Sigmoid colon (tissue), 7 donors: ENCODE data around the gene TMEM43. TPM values are rescaled to one million over a fixed set of nuclear protein-coding genes. Genes with fewer than 3 reads are reported as not detected.

Experiments
- DNase-seq: peaks from one replicate; pipeline ENCODE4 v3.0.0-alpha.2; 2019
- H3K27ac ChIP-seq, 4 donors: fragments of 200-600 bp; sonication (generic); one replicate each; pipeline ENCODE4 v1.5.1; 2016 to 2019; ENCODE audit warnings: mild to moderate bottlenecking in 1 of 4
- H3K27me3 ChIP-seq, 3 donors: fragments of 200-600 bp; sonication (generic); one replicate each; pipeline ENCODE4 v1.5.1; 2019; ENCODE audit warnings: mild to moderate bottlenecking in 1 of 3
- H3K36me3 ChIP-seq, 4 donors: fragments of 200-600 bp; sonication (generic); one replicate each; pipeline ENCODE4 v1.5.1; 2016 to 2019
- H3K4me1 ChIP-seq, 4 donors: fragments of 200-600 bp; sonication (generic); one replicate each; pipeline ENCODE4 v1.5.1; 2017 to 2019
- H3K4me3 ChIP-seq, 4 donors: fragments of 200-600 bp; sonication (generic); one replicate each; pipeline ENCODE4 v1.5.1; 2017 to 2019; ENCODE audit warnings: mild to moderate bottlenecking in 2 of 4, moderate library complexity in 1 of 4
- H3K9me3 ChIP-seq, 4 donors: fragments of 200-600 bp in 3 of 4; sonication (generic) in 3 of 4; one replicate each; pipeline versions ENCODE4 v1.5.1 to v1.6.1; 2013 to 2019
- EP300 ChIP-seq, 4 donors: sonication (generic); formaldehyde crosslinking; IDR thresholded peaks; one replicate each; pipeline ENCODE4 v1.6.1; 2017; ENCODE audit warnings: antibody characterized with exemption in 4 of 4
- POLR2A ChIP-seq, 2 donors: fragments of 450-650 bp; IDR thresholded peaks; one replicate each; pipeline ENCODE4 v1.6.1; 2016; ENCODE audit warnings: antibody characterized with exemption in 2 of 2, mild to moderate bottlenecking in 2 of 2, moderate library complexity in 2 of 2
- POLR2AphosphoS5 ChIP-seq, 4 donors: sonication (generic); formaldehyde crosslinking; IDR thresholded peaks; one replicate each; pipeline ENCODE4 v1.6.1; 2017; ENCODE audit warnings: antibody characterized with exemption in 4 of 4
- WGBS, 2 donors: extraction: QIAGEN DNeasy Blood & Tissue Kit; methylation state at CpG; one replicate each; pipeline ENCODE4 v1.1.7; 2013; 5-methylcytosine and 5-hydroxymethylcytosine counted together
- intact Hi-C: fragments of 100-400 bp; cut with DNase I; formaldehyde crosslinking; loops from one replicate; pipeline ENCODE4 v1.15.1; 2023
- polyA plus RNA-seq, 3 donors: library from polyadenylated mRNA; stranded (reverse); fragments of 200-250 nt; gene quantifications; one replicate each; pipeline ENCODE4 v1.2.3, GENCODE V29; 2013
- total RNA-seq, 4 donors: library from RNA; depleted of rRNA; stranded (reverse); fragments of >200 nt; gene quantifications; one replicate each; pipeline ENCODE4 v1.1.0, GENCODE V29; 2016
- TF ChIP-seq, protein P1 (sequence below), 4 experiments: fragments of 450-650 bp in 3 of 4; fragments of 200-600 bp in 1 of 4; IDR thresholded peaks; one replicate each; pipeline ENCODE4 v1.5.1; 2016 to 2019; ENCODE audit warnings: antibody characterized with exemption in 4 of 4, mild to moderate bottlenecking in 3 of 4, moderate library complexity in 2 of 4
- donor health status: healthy with polysubstance abuse.
- donor health status: Bipolar disorder and iron deficiency.
- donor health status: healthy.

Gene TMEM43
- total and polyA plus RNA-seq, 7 donors: 6.0 to 88.3 (median 68.0) TPM

DNA sequence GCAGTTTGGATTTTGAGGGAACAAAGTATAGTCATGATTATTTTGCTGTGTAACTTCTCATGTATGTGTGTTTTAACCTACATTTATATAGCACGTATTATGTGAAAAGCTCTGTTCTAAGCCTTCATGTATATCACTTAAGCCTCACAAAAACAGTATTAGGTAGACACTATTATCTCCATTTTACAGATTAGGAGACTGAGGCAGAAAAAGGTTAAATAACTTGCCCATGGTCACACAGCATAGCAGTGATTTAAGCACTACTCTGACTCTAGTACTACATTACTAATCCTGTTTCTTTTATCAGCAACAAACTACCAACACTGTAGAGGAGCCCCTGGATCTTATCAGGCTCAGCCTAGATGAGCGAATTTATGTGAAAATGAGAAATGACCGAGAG is 56.4 kb downstream of the TMEM43 start:
- 95 to 99% methylated on average over 3 of the region's 3 CpGs for WGBS, 2 donors
- Histone ChIP-seq H3K4me1 (peaks cover 0 to 26% (median 24%) of the 10 kb centered on the region in 4 donors), H3K36me3 (peaks cover 0 to 48% (median 10%) of the 10 kb centered on the region in 4 donors), H3K4me3 (no peak overlapping the region), H3K27ac (no peak overlapping the region), H3K27me3 (no peaks in the 10 kb centered on the region), H3K9me3 (no peaks in the 10 kb centered on the region)
- no peak for TF ChIP-seq EP300 (IDR thresholded peaks at IDR 0.05)
- TF ChIP-seq, protein P1, sequence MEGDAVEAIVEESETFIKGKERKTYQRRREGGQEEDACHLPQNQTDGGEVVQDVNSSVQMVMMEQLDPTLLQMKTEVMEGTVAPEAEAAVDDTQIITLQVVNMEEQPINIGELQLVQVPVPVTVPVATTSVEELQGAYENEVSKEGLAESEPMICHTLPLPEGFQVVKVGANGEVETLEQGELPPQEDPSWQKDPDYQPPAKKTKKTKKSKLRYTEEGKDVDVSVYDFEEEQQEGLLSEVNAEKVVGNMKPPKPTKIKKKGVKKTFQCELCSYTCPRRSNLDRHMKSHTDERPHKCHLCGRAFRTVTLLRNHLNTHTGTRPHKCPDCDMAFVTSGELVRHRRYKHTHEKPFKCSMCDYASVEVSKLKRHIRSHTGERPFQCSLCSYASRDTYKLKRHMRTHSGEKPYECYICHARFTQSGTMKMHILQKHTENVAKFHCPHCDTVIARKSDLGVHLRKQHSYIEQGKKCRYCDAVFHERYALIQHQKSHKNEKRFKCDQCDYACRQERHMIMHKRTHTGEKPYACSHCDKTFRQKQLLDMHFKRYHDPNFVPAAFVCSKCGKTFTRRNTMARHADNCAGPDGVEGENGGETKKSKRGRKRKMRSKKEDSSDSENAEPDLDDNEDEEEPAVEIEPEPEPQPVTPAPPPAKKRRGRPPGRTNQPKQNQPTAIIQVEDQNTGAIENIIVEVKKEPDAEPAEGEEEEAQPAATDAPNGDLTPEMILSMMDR (IDR thresholded peaks at IDR 0.05): no peak
- TF ChIP-seq POLR2A (IDR thresholded peaks at IDR 0.05): no peak
- no peak for TF ChIP-seq POLR2AphosphoS5 (IDR thresholded peaks at IDR 0.05)
- no peak for DNase-seq
- intact Hi-C loops: no loop called here

DNA sequence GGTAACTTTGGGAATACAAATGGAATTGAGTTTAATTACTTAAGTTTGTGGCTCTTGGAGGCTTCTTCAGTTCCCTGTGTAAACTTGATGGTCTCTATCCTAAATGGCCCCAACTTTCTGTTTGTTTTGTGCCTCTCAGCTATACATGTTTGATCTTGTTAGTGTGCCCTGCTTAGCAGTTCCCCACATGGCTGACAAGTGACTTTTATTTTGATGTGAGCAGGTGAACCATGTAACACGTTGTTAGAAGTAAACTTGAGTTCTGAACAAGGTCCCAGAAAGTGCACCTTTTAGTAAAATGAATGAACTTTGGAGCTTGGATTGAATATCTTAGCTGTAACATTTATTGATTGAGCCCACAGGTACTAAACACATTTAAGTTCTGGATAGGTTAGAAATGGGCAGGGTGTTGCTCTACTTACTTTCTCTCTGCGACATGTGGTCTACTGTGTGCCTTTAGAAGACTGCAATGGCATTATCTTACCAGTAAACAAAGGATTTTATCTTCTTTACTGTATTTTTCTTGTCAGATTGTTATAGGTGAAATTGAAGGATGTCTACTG is 58.2 kb downstream of the TMEM43 start:
- no peaks in the 10 kb centered on the region for H3K27me3 ChIP-seq
- DNase-seq: no peak
- H3K9me3 ChIP-seq: no peaks in the 10 kb centered on the region
- H3K4me3 ChIP-seq: no peak overlapping the region
- intact Hi-C loops: no loop called here
- H3K4me1 ChIP-seq: peaks cover 0 to 10% (median 9%) of the 10 kb centered on the region in 4 donors
- peaks cover 3 to 67% (median 10%) of the 10 kb centered on the region in 4 donors for H3K36me3 ChIP-seq
- WGBS, 2 donors: 53 to 65% methylated on average over 2 of the region's 2 CpGs
- TF ChIP-seq, protein P1 (IDR thresholded peaks at IDR 0.05): no peak
- TF ChIP-seq EP300 (IDR thresholded peaks at IDR 0.05) (no peak), POLR2A (IDR thresholded peaks at IDR 0.05) (no peak), POLR2AphosphoS5 (IDR thresholded peaks at IDR 0.05) (no peak)
- no peak overlapping the region for H3K27ac ChIP-seq

DNA sequence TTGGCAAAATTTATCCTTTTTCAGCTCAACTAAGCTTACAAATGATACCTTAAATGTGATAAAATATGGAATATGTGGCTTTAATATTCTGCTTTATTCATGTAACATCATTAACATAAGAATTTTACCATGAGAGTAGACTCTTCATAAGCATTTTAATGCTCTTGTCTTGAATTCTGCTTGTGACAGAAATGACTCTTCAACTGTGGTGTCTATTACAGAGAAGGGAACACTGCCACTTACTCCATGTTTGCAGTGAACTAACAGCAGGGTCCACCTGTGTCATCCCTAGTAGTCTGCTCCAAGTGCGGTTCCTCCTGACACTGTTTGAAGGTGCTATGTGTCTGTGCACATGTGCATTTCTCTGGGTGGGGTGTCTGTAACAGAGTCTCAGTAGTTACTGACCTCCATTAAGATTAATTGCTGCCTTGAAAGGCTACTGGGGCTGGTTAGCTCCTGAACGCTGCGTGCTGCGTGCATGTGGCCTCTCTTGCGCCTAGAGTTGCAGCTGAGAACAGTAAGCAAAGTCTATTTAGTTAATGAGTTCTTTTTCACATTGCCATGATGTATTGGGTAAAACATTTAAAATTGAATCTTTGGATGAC is 62.1 kb downstream of the TMEM43 start:
- no peaks in the 10 kb centered on the region for H3K9me3 ChIP-seq
- no peaks in the 10 kb centered on the region for H3K27me3 ChIP-seq
- TF ChIP-seq POLR2A (IDR thresholded peaks at IDR 0.05): no peak
- WGBS, 2 donors: 97% methylated on average over 5 of the region's 5 CpGs
- no peak overlapping the region for H3K4me3 ChIP-seq
- no peaks in the 10 kb centered on the region for H3K4me1 ChIP-seq
- intact Hi-C loops: no loop called here
- H3K27ac ChIP-seq: no peak overlapping the region
- peaks cover 3 to 70% (median 8%) of the 10 kb centered on the region in 4 donors for H3K36me3 ChIP-seq
- DNase-seq: no peak

DNA sequence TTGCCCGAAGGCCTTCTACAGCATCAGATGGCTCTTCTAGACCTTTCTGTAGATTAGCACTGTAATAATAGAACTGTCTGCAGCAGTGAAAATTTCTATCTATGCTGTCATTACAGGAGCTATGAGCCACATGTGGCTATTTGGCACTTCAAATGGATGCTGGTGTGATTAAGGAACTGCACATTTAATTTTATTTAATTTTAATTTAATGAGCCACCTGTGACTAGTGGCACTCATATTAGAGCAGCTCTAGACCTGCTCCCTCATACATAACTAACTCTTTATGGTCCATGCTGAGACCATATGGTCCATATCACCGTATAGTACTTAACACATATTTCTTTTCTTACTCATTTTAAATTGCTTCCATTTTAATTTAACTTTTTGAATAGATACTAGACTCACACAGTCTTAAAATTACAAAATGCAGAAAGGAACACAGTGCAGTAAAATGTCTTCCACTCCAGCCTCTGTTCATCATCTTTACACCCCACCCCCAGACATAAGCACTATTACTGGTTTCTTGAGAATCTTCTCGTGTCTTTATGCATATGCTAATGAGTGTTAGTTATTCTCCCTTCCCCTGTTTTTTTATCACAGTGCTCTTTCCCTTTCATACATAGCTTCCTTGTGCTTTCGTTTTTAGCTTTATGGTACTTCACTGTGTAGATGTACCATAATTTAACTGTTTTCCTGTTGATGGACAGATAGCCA is 63.3 kb downstream of the TMEM43 start:
- H3K4me3 ChIP-seq: no peak overlapping the region
- H3K27ac ChIP-seq: no peak overlapping the region
- no peaks in the 10 kb centered on the region for H3K27me3 ChIP-seq
- intact Hi-C loops: no loop called here
- DNase-seq: no peak
- TF ChIP-seq POLR2A (IDR thresholded peaks at IDR 0.05) (no peak), EP300 (IDR thresholded peaks at IDR 0.05) (no peak), POLR2AphosphoS5 (IDR thresholded peaks at IDR 0.05) (no peak)
- TF ChIP-seq, protein P1 (IDR thresholded peaks at IDR 0.05): no peak
- H3K9me3 ChIP-seq: no peaks in the 10 kb centered on the region
- 66 to 71% methylated on average over 4 of the region's 4 CpGs for WGBS, 2 donors
- no peaks in the 10 kb centered on the region for H3K4me1 ChIP-seq
- peaks cover 3 to 57% (median 6%) of the 10 kb centered on the region in 4 donors for H3K36me3 ChIP-seq

Other genes with a start within 250 kb of the TMEM43 start
- not detected for gene WNT7A, start 245.0 kb upstream of the TMEM43 start, total RNA-seq
- gene WNT7A, start 245.0 kb upstream of the TMEM43 start, polyA plus RNA-seq: under 1 TPM in 1 of 3 donors, not detected in 2; 0.03 TPM
- 10 to 100 TPM; 13.0 to 33.1 (median 26.3) TPM for gene CHCHD4, start 182 bp upstream of the TMEM43 start, total RNA-seq
- 10 to 100 TPM; 15.3 to 33.8 (median 17.4) TPM for gene CHCHD4, start 182 bp upstream of the TMEM43 start, polyA plus RNA-seq
- gene XPC, start 53.5 kb downstream of the TMEM43 start, total RNA-seq: 10 to 100 TPM; 30.3 to 37.5 (median 32.6) TPM
- gene XPC, start 53.5 kb downstream of the TMEM43 start, polyA plus RNA-seq: 10 to 100 TPM in 1 of 3 donors, 1 to 10 TPM in 2; 8.1 to 20.0 (median 9.0) TPM
- 10 to 100 TPM in 3 of 4 donors, 1 to 10 TPM in 1; 8.0 to 17.1 (median 14.9) TPM for gene LSM3, start 53.8 kb downstream of the TMEM43 start, total RNA-seq
- 10 to 100 TPM; 15.0 to 20.4 (median 19.2) TPM for gene LSM3, start 53.8 kb downstream of the TMEM43 start, polyA plus RNA-seq